GM21576 (cell line): Measurements from ENCODE around the gene CHST14.
A peak's percentile ranks its signal among the peaks of the same experiment; 100 is the strongest.

Experiments used
- ATAC-seq: cut with Tn5 transposase; IDR thresholded peaks from one replicate; pipeline ENCODE4 v1.9.1; 2021; ENCODE audit warnings: mild to moderate bottlenecking, moderate library complexity; ENCODE audit not compliant: unreplicated experiment

The CHST14 gene, protein sequence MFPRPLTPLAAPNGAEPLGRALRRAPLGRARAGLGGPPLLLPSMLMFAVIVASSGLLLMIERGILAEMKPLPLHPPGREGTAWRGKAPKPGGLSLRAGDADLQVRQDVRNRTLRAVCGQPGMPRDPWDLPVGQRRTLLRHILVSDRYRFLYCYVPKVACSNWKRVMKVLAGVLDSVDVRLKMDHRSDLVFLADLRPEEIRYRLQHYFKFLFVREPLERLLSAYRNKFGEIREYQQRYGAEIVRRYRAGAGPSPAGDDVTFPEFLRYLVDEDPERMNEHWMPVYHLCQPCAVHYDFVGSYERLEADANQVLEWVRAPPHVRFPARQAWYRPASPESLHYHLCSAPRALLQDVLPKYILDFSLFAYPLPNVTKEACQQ

DNA sequence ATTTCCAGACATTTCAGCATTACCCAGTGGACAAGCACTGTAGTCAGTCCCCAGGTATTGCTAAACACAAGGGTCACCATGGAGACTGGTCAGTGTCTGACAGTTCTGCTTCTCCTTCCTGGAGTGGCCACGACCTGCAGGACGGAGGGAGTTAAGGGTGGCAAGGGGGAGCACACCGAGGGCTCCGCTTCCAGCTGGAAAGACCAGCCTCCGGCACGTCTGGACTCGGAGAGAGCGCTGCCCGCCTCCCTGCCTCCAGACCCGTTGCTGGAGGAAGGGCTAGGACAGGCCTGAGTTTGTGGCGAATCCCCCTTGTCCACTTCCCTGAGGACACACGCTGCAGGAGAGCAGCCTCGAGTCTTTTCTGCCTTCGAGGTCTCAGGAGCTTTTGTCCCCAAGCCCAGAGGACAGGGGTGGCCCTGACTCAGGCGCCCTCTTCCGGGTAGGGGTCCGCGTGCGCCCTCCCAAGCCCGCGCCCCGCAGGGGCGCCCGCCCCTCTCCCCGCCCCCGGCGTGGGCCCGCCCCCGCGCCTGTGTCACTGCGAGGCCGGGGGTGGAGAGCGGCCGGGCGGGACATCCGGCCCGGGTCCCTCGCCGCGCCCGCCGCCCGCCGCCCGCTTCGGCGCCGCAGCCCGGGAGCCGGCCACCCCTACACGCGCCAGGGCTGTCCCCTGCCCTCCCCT is at the start of gene CHST14:
CHST14 (plus strand) TSS at position 562 of the 682 bp plus-strand sequence. CDS start 230 bp downstream, outside the sequence.
- peak; percentile 54 for ATAC-seq

GRCh38 chr15:40421246-40422157 is 49.3 kb upstream of the CHST14 start:
- ATAC-seq = no peak

GRCh38 chr15:40424483-40425115 is 46.2 kb upstream of the CHST14 start:
- no peak for ATAC-seq

- no peak for ATAC-seq
Measured at GRCh38 chr15:40425681-40426080, 45.1 kb upstream of the CHST14 start.

DNA sequence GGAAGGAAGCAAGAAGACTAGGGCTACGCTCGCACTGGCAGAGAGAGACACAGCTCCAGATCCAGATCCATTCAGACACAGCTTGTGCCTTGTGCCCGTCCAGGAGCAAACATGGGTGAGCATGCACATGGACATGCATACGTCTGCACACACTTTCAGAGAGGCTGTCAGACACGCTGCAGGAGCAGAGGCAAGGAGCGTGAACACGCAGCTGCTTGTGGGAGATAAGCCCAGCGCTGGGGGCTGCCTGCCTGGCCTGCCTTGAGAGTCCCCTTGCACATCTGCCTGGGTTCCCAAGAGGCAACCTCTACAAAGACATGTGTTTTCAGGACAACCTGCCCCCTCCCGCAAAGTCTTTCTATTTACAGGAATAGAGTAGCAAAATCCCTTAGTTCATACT is 43.6 kb upstream of the CHST14 start:
- ATAC-seq = no peak

GRCh38 chr15:40428185-40428584 is 42.6 kb upstream of the CHST14 start:
- ATAC-seq = no peak

DNA sequence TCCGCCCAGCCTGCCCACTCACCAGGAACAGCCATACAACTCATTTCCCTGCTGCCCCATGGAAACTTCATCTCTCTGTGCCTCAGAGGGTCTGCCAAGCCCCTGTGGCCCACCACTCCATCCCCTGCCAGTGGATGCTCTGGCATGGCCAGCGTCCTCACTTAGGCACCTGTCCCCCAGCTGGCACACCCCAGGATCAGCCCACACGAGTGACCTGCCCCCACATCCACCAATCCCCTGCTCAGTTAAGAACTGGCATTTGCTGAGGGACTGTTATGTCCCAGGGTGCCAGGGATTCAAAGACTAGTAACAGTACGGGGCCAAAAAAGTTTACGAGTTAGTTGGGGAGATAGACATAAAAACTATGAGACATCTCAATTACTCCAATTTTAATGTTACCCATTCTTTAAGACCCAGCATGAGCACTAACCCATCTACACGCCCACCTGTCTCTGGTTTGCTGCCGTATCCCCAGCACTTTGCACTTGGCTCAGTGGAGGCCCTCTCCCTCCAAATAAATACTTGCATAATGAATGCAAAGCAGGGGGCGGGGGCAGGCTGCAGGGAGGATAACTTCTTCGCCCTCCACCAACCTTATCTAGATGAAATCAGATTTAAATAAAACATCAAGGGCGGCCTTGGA is 41.6 kb upstream of the CHST14 start:
- ATAC-seq = no peak

- ATAC-seq = no peak
Measured at GRCh38 chr15:40430271-40430805, 40.4 kb upstream of the CHST14 start.

DNA sequence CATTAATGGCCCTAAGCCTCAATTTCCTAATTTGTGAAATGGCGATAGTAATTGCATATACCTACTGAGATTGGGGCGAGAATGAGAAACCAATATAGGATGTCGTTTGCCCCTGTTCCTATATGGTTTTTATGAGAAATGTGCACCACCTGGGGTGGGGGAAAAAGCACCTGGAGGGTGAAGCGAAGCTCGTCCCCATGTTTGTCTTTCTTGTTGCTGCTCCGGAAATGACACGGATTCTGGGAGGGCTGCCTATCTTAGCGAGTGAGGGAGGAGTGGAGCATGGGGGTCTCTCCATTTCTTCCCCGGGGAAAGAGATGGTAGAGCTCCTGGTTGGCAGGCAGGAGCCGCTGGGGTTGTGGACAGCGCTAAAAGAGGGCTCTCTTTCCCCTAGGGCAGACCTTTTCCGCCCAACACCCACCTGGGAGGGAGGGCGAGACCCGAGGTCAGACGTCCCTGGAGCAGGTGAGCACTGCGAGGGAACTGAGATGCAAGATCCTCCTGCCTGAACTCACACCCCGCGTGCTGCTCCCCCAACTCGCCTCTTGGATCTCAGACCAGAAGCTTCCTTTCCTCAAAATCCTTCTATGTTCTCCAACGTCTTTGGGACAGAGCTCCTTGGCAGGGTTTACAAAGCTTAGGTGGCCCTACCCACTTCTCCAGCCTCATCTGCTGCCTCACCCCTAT is 35.6 kb upstream of the CHST14 start:
- no peak for ATAC-seq

DNA sequence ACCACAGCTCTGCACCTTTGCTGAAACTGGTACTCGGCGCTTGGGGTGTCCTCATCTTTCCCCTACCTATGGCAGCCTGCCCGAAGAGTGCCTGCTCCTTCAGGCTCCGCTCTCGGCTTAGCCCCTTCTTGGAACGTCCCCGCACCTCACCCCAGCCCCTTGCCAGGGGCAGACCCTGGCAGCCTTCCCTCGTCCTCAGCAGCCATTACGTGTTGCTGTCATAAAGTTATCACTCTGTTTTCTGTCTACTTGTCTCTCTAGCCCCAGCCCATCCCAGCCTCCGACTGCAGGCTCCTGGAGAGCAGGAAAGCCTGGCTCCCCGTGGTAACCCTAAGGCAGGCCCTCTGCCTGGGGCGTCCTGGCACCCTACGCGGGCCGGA is 35.1 kb upstream of the CHST14 start:
- no peak for ATAC-seq

- no peak for ATAC-seq
Measured at GRCh38 chr15:40436116-40436891, 34.5 kb upstream of the CHST14 start.

DNA sequence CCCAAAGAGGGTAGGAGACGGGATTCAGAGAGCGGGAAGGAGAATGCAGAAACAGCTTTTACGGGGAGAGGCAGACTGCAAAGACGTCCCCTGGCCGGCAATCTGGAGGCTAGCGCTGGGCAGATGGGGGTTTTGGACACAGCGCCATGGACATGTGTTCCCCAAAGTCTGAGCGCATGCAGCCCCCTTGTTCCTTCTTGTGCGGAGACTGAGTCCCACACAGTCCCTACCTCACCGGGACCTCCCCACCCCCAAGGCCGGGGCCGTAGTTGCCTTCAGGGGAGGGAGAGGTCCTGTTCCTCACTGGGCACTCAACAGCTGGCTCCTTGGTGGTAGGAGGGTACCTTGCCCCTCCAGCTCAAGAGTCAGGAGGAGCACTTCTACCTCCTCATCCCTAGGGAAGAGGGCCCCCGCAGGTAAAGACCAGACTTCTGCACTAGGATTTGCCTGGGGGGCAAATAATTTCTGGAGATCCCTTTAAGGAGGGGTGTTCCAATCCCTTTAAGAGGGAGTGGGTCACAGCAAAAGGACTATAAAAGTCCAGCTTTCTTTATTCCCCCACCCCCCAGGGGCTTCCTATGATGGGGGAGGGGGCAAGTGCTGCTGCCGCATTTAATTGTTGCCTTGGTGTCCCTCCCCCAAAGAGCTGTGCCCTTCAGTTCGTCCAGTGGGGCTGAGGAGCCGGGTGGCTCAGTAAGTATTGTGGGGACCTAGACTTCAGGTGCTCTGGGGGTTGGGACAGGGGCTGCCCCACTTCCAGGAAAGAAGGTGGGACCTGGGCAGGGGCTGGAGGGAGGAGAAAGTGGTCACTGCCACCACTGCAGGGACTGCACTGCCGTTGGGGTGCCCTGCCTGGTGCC is 33.7 kb upstream of the CHST14 start:
- ATAC-seq = no peak

- no peak for ATAC-seq
Measured at GRCh38 chr15:40437752-40438687, 32.8 kb upstream of the CHST14 start.

- ATAC-seq = no peak
Measured at GRCh38 chr15:40438712-40439111, 32.1 kb upstream of the CHST14 start.

- ATAC-seq = no peak
Measured at GRCh38 chr15:40439461-40439959, 31.3 kb upstream of the CHST14 start.

DNA sequence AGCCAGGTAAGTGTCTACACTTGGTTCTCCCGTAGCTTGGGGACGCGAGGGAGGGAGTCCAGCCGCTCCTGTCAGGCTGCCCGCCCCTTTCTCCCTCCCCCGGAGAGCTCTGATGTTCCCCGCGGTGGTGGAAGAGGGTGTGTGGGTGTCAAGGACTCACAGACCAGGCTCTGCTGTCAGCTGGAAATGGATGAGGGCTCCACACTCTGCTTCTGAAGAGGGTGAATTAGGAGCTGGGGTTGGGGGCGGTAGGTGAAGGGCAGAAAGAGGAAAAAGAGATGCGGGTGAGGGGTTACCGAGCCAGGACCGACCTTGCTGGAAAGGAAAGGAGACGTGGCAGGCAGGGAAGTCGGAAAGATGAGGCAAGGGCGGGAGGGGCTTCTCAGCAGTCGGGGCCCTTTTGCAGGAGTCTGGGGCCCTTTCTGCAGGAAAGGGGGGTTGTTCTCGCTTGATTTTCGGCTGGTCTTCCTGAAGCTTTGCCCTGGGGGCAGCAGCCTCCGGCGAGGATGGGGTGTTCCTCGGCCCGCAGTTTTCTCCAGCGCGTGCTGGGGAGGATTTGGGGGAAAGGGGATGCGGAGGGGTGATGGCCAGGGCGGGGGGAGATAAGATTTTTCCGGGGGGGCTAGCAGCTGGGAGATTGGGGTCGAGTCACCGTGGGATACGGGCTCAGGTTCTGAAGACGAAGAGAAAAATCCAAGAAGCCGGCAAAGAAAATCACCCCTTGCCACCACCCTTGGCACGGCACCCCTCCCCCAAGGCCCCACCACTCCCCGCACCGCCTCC is 30.6 kb upstream of the CHST14 start:
- ATAC-seq = no peak
